Measurements from ENCODE around the gene SFT2D3. TPM values are rescaled to one million over a fixed set of nuclear protein-coding genes. Genes with fewer than 3 reads are reported as not detected.

Gene SFT2D3
- total and polyA plus RNA-seq, 2 of the 13 experiments (the other 11 are each of a cell fraction or from before 2014, with no cell fraction given) = 8.3 to 9.4 TPM

DNA sequence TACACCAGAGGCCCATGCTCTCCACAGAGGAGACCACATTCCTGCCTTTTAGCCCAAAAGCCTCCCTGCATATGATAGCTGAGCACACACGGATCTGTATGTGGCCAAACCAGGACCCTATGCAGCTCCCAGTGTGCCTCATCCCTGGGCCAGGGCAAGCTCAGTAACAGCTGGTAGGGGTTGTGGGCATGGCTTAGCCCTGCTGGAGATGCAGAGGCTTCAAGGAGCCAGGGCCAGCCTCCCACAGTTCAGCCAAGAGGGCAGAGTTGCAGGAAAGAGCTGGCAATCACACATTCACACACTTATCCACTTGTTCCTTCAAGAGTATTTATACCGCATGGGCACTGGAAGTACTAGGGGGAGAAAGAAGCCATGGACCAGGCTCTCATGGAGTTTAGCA, 24.4 kb upstream of the SFT2D3 start:
- ATAC-seq = no peak
- Histone ChIP-seq H3K27ac (ENCODE audit: extremely low read length, insufficient read depth, low read length) (no peak overlapping the region), H3K4me2 (ENCODE audit: low read depth, low read length) (no peak overlapping the region), H3K4me3 (replicated peaks in 1 of 3; ENCODE audit: insufficient read depth in 1 of 3, low read depth in 2 of 3, low read length in 3 of 3) (no peak overlapping the region), H2AFZ (ENCODE audit: low read length) (no peak overlapping the region), H3K27me3 (ENCODE audit: control insufficient read depth in 1 of 2, insufficient read depth in 2 of 2, low read length in 2 of 2) (peaks cover 20 to 91% of the 10 kb centered on the region in 2 experiments), H3K4me1 (ENCODE audit: insufficient read depth, low read length) (peaks cover 27% of the 10 kb centered on the region), H3K36me3 (replicated peaks in 1 of 2; ENCODE audit: control insufficient read depth in 1 of 2, insufficient read depth in 2 of 2, low read length in 2 of 2) (no peaks in the 10 kb centered on the region), H3K79me2 (ENCODE audit: insufficient read depth, low read length) (no peaks in the 10 kb centered on the region), H3K9me3 (ENCODE audit: low read length) (no peaks in the 10 kb centered on the region), H3K9ac (ENCODE audit: insufficient read depth, low read depth, low read length) (no peak overlapping the region), H4K20me1 (ENCODE audit: insufficient read depth, low read length) (no peaks in the 10 kb centered on the region; the same call in 1 of the 2 replicates)
- ChIA-PET POLR2A (interaction anchor here (0.9 kb wide), 1 partner anchor 25 kb away, joined by 3 read pairs; the partner anchor contains the start of gene SFT2D3), CTCF (ENCODE audit: low intra/inter-chr PET ratio, low total read pairs) (no interaction called here)
- no peak for FAIRE-seq
- in situ Hi-C loops (cut with HindIII; ENCODE audit: extremely low pct_ligation_motif_present, low pct_unique_long_range_greater_than_20kb) (no loop called here), intact Hi-C loops (cut with micrococcal nuclease; ENCODE audit: unreplicated experiment) (no loop called here)
- WGBS (ENCODE audit: low lambda C conversion rate) = 46% methylated on average over 2 of the region's 2 CpGs
- no TSS peak for BruUV-seq (replicated peaks)
- DNase-seq (ENCODE audit: low spot score) = no peak
- TF ChIP-seq NCOA1 (CRISPR knock-in tag; IDR thresholded peaks at IDR 0.05) (no peak), ZNF407 (CRISPR knock-in tag; IDR thresholded peaks at IDR 0.05; ENCODE audit: not compliant biosample characterization) (no peak), NONO (IDR thresholded peaks at IDR 0.05) (no peak), NONO (CRISPR knock-in tag; conservative IDR thresholded peaks at IDR 0.05) (no peak), FLYWCH1 (CRISPR knock-in tag; IDR thresholded peaks at IDR 0.05) (no peak), AHDC1 (CRISPR knock-in tag; IDR thresholded peaks at IDR 0.05; ENCODE audit: borderline replicate concordance) (no peak), MAZ (IDR thresholded peaks at IDR 0.05; ENCODE audit: borderline replicate concordance, low read depth, low read length) (no peak), MAZ (CRISPR knock-in tag; IDR thresholded peaks at IDR 0.05; ENCODE audit: low read depth) (no peak), JARID2 (CRISPR knock-in tag; IDR thresholded peaks at IDR 0.05; ENCODE audit: insufficient replicate concordance) (no peak), ZNF691 (CRISPR knock-in tag; IDR thresholded peaks at IDR 0.05; ENCODE audit: borderline replicate concordance, low read depth) (no peak)

Data from HepG2 (cell line).